Spleen (tissue), 7 donors: ENCODE results near the gene WDR59.

ENCODE experiments used
- POLR2A ChIP-seq, 3 donors: fragments of 450-650 bp; IDR thresholded peaks; one replicate each; pipeline ENCODE4 v1.5.1; 2017; ENCODE audit warnings: antibody characterized with exemption in 3 of 3, mild to moderate bottlenecking in 1 of 3
- TF ChIP-seq, protein P1 (sequence below), 11 experiments: fragments of 200-600 bp in 7 of 11; fragments of 450-650 bp in 4 of 11; sonication (generic) in 4 of 11; IDR thresholded peaks in 8 of 11; conservative IDR thresholded peaks in 3 of 11; 1 replicate in 7 of 11; 2 replicates in 4 of 11; pipeline versions ENCODE4 v1.4.0 to v1.8.0; 2016 to 2021; ENCODE audit warnings: antibody characterized with exemption in 11 of 11, inconsistent platforms in 4 of 11, mild to moderate bottlenecking in 1 of 11
- donor health status: DM: no; HTN: no; CAD: no; lungs with moderate emphysema.
- donor health status: DM: no; HTN: no; CAD: no.
- donor health status: DM: no; HTN: no; CAD: no.

GRCh38 chr16:74982256-74982655, 2.7 kb downstream of the WDR59 start:
- TF ChIP-seq, protein P1, sequence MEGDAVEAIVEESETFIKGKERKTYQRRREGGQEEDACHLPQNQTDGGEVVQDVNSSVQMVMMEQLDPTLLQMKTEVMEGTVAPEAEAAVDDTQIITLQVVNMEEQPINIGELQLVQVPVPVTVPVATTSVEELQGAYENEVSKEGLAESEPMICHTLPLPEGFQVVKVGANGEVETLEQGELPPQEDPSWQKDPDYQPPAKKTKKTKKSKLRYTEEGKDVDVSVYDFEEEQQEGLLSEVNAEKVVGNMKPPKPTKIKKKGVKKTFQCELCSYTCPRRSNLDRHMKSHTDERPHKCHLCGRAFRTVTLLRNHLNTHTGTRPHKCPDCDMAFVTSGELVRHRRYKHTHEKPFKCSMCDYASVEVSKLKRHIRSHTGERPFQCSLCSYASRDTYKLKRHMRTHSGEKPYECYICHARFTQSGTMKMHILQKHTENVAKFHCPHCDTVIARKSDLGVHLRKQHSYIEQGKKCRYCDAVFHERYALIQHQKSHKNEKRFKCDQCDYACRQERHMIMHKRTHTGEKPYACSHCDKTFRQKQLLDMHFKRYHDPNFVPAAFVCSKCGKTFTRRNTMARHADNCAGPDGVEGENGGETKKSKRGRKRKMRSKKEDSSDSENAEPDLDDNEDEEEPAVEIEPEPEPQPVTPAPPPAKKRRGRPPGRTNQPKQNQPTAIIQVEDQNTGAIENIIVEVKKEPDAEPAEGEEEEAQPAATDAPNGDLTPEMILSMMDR (IDR thresholded peaks at IDR 0.05 in 8 of 11, conservative IDR thresholded peaks at IDR 0.05 in 3 of 11) = no peak
- TF ChIP-seq POLR2A (IDR thresholded peaks at IDR 0.05) = no peak
